ENCODE measurements around the gene TRIM33.

DNA sequence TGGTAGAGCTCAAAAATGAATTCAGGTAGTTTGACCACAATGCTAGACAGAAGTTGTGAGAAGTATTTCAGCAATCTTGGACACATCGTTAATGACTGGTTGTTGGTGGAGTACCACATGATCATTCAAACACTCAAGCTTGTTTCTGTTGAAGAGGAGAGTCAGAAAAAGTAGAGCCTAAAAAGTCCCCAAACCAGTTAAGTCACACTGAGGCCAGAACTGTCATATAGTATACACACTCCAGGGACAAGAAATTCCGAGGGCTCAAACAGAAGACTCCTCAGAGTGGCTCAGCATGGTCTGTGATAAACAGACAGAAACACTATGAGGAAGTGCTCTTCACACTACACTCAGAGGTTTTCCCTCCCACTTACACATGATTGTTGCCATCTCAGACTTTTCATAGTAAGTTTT, 5.8 kb downstream of the TRIM33 start:
- TF ChIP-seq EZH2phosphoT487 (IDR thresholded peaks at IDR 0.05; ENCODE audit: low read length) (no peak), EZH2 (optimal IDR thresholded peaks at IDR 0.05; ENCODE audit: low read depth, low read length) (no peak)
- TF ChIP-seq, protein P1, sequence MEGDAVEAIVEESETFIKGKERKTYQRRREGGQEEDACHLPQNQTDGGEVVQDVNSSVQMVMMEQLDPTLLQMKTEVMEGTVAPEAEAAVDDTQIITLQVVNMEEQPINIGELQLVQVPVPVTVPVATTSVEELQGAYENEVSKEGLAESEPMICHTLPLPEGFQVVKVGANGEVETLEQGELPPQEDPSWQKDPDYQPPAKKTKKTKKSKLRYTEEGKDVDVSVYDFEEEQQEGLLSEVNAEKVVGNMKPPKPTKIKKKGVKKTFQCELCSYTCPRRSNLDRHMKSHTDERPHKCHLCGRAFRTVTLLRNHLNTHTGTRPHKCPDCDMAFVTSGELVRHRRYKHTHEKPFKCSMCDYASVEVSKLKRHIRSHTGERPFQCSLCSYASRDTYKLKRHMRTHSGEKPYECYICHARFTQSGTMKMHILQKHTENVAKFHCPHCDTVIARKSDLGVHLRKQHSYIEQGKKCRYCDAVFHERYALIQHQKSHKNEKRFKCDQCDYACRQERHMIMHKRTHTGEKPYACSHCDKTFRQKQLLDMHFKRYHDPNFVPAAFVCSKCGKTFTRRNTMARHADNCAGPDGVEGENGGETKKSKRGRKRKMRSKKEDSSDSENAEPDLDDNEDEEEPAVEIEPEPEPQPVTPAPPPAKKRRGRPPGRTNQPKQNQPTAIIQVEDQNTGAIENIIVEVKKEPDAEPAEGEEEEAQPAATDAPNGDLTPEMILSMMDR (IDR thresholded peaks at IDR 0.05; ENCODE audit: low read length), result no peak

Data from MM.1S (cell line).